ENCODE data around the gene FMO2. TPM values are rescaled to one million over a fixed set of nuclear protein-coding genes. Genes with fewer than 3 reads are reported as not detected.

Gene FMO2
- total RNA-seq, 2 experiments from 2014 or later, result not detected

- DNase-seq (peak; percentile 17), ATAC-seq (no peak)
- no peaks in the 10 kb centered on the region for H3K36me3 Mint-ChIP-seq (ENCODE audit: low read depth)
- ChIA-PET POLR2A (no interaction called here), CTCF (interaction anchor here (1.0 to 1.5 kb wide), 2 partner anchors 10 to 283 kb away, joined by 3 read pairs; no protein-coding TSS in a partner anchor)
- peaks cover 9% of the 10 kb centered on the region for H3K4me1 Mint-ChIP-seq (ENCODE audit: low read depth)
- intact Hi-C loops (cut with micrococcal nuclease), result no loop called here
- H3K27me3 Mint-ChIP-seq, result peaks cover 45% of the 10 kb centered on the region
- no peak for TF ChIP-seq CTCF (IDR thresholded peaks at IDR 0.05)
- H3K27ac Mint-ChIP-seq, result no peak overlapping the region
- H3K9me3 Mint-ChIP-seq, result no peaks in the 10 kb centered on the region
- H3K4me3 Mint-ChIP-seq, result no peak overlapping the region
Measured at GRCh38 chr1:171252482-171252881, 67.4 kb downstream of the FMO2 start.

GRCh38 chr1:171254859-171255258, 69.8 kb downstream of the FMO2 start:
- CTCF ChIA-PET, result interaction anchor here (1.7 to 2.1 kb wide), 2 partner anchors 9 to 59 kb away, joined by 6 to 13 read pairs; partner anchors contain the start of gene FMO4
- no peak for TF ChIP-seq CTCF (IDR thresholded peaks at IDR 0.05)
- DNase-seq (no peak), ATAC-seq (no peak)
- Mint-ChIP-seq H3K4me3 (no peak overlapping the region), H3K27me3 (peaks cover 31% of the 10 kb centered on the region), H3K36me3 (ENCODE audit: low read depth) (no peaks in the 10 kb centered on the region), H3K4me1 (ENCODE audit: low read depth) (peaks cover 9% of the 10 kb centered on the region), H3K9me3 (no peaks in the 10 kb centered on the region), H3K27ac (no peak overlapping the region)
- intact Hi-C loops (cut with micrococcal nuclease), result no loop called here
- POLR2A ChIA-PET, result no interaction called here

DNA sequence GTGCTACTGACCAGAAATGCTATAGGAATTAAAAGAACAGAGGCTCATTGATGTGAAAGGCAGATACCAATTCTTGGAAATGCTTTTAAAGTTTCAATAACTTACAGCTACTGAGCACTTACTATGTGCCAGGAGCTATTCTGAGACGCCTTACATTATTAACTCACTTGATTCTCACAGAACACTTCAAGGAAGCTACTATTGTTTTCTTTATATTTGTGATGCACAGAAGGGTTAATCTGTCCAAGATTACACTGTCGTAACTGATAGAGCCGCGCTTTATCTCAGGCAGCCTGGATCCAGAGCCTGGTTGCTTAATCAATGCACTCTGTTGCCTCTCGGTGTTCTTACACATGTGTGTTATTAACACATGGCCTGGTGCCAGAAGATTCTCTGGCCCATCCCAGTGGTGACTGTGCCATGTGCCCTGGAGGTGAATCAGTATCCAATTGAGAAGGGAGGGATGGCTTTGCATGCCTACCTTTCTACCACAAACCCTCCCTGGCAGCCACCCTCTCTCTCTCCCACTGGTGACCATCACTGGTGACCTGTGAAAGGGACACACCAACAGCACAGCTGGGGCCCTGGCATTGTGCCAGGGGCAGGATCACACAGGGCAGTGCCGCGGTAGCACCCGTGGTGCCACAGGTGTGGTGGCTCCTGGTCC, 72.0 kb downstream of the FMO2 start:
- Mint-ChIP-seq H3K9me3 (no peaks in the 10 kb centered on the region), H3K27ac (no peak overlapping the region), H3K4me3 (no peak overlapping the region), H3K27me3 (peaks cover 22% of the 10 kb centered on the region), H3K36me3 (ENCODE audit: low read depth) (no peaks in the 10 kb centered on the region), H3K4me1 (ENCODE audit: low read depth) (peaks cover 2% of the 10 kb centered on the region)
- ATAC-seq, result no peak
- POLR2A ChIA-PET, result no interaction called here
- no peak for TF ChIP-seq CTCF (IDR thresholded peaks at IDR 0.05)
- CTCF ChIA-PET, result interaction anchor here (1.2 to 3.7 kb wide), 2 partner anchors 12 to 57 kb away, joined by 3 to 19 read pairs; partner anchors contain the start of gene FMO4
- intact Hi-C loops (cut with micrococcal nuclease), result no loop called here
- DNase-seq, result no peak

- CTCF ChIA-PET, result interaction anchor here (1.2 to 3.7 kb wide), 2 partner anchors 12 to 56 kb away, joined by 3 to 19 read pairs; partner anchors contain the start of gene FMO4
- Mint-ChIP-seq H3K36me3 (ENCODE audit: low read depth) (no peaks in the 10 kb centered on the region), H3K27me3 (peaks cover 18% of the 10 kb centered on the region), H3K9me3 (no peaks in the 10 kb centered on the region), H3K4me3 (no peak overlapping the region), H3K27ac (no peak overlapping the region), H3K4me1 (ENCODE audit: low read depth) (no peaks in the 10 kb centered on the region)
- POLR2A ChIA-PET, result no interaction called here
- TF ChIP-seq CTCF (IDR thresholded peaks at IDR 0.05), result no peak
- intact Hi-C loops (cut with micrococcal nuclease), result no loop called here
- DNase-seq (no peak), ATAC-seq (no peak)
Measured at GRCh38 chr1:171257607-171258076, 72.5 kb downstream of the FMO2 start.

- no peaks in the 10 kb centered on the region for H3K9me3 Mint-ChIP-seq
- H3K4me3 Mint-ChIP-seq, result no peak overlapping the region
- no peak for ATAC-seq
- H3K4me1 Mint-ChIP-seq (ENCODE audit: low read depth), result no peaks in the 10 kb centered on the region
- no peak for TF ChIP-seq CTCF (IDR thresholded peaks at IDR 0.05)
- peaks cover 12% of the 10 kb centered on the region for H3K27me3 Mint-ChIP-seq
- H3K36me3 Mint-ChIP-seq (ENCODE audit: low read depth), result no peaks in the 10 kb centered on the region
- ChIA-PET CTCF (interaction anchor here (0.6 to 3.7 kb wide), 3 partner anchors 13 to 69 kb away, joined by 4 to 19 read pairs (median 5); partner anchors contain the start of gene FMO4), POLR2A (no interaction called here)
- DNase-seq, result no peak
- no peak overlapping the region for H3K27ac Mint-ChIP-seq
- intact Hi-C loops (cut with micrococcal nuclease), result no loop called here
Measured at GRCh38 chr1:171258429-171258828, 73.3 kb downstream of the FMO2 start.

Data from activated CD8-positive, alpha-beta T cell treated with anti-CD3 and anti-CD28 coated beads for 36 hours (primary cell).